Activated CD4-positive, alpha-beta T cell treated with anti-CD3 and anti-CD28 coated beads, Interleukin-2, amount 50 U/mL, for 16 hours (primary cell): ENCODE measurements around the gene YWHAG.
"Not testable (repeated sequence)": the region's sequence is repeated elsewhere in the genome, so short reads cannot be mapped to it uniquely, and the experiment has no call there.

Source experiments
- DNase-seq: peaks from one replicate; pipeline ENCODE4 v3.0.0-alpha.2; 2020

YWHAG gene

GRCh38 chr7:76377186-76377918 is 18.6 kb upstream of the YWHAG start:
- no peak for DNase-seq

GRCh38 chr7:76375251-76375650 is 16.5 kb upstream of the YWHAG start:
- no peak for DNase-seq

- DNase-seq: no peak
Measured at GRCh38 chr7:76372984-76373833, 14.4 kb upstream of the YWHAG start.

DNA sequence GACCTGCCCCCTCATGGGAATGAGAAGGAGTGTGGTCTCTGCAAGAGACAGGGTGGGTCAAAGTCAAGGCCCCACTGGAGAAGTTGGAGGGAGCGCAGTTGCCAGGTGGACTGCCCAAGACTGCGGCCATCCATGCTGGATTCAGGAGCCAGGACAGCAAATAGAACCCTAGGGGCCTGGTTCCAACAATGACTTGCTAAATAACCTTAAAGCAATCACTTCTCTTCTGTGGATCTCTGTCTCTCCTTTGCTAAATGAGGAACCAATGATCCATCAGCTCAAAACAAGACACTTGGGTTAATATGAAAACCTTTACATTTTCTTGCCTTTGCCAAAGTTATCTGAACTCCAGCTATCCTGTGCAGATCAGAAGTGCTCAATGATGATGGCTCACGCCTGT is 12.6 kb upstream of the YWHAG start:
- DNase-seq: no peak

DNA sequence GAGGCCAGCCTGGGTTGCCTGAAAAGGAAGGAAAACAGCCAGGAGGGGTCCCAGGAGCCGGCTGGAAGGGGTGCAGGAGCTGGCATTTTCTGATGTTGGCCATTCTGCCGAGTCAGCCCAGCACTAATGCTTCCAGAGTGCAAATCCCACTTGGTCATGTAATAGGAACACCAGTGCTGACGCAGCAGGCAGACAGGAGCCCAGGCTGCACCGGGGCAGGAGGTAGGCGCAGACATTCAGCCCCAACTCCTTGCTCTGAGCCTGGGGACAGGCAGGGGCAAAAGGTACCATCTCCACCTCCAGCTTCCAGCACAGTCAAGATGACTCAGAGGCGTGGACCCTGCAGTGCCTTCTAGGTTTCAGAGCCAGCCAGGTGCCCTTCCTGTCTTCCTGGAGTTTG is 10.2 kb upstream of the YWHAG start:
- no peak for DNase-seq

DNA sequence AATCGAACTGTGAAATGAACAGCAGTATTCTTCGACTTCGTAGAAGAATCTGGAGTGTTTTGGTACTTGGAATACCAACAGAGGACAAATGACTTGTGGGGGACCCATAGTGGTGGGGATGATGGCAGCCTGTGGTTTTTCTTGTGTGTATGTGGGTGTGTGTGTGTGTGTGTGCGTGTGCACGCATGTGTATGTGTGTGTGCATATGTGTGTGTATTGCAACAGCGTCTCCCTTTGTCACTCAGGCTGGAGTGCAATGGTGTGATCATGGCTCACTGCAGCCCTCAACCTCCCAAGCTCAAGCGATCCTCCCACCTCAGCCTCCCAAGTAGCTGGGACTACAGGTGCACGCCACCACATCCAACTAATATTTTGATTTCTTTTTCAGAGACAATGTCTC is 9.4 kb upstream of the YWHAG start:
- DNase-seq: no peak

DNA sequence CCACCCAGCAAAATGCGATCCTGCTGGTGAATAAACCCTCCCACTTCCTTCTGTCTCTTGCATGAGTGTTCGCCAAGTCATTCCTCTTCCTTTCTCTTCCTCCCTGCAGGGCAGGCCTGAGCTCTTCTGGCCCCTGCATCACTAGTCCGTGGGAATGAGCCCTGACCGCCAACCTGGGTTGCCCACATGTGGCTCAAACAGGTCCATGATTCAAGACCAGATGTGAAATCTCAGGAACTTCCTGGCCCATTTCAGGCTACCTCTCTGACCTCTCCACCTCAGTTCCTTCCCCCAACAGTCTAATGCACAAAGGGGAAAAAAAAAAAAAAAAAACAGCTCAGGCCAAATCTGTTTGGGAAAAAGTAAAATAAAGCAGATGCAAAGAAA is 5.4 kb upstream of the YWHAG start:
- DNase-seq: peak; percentile 35

DNA sequence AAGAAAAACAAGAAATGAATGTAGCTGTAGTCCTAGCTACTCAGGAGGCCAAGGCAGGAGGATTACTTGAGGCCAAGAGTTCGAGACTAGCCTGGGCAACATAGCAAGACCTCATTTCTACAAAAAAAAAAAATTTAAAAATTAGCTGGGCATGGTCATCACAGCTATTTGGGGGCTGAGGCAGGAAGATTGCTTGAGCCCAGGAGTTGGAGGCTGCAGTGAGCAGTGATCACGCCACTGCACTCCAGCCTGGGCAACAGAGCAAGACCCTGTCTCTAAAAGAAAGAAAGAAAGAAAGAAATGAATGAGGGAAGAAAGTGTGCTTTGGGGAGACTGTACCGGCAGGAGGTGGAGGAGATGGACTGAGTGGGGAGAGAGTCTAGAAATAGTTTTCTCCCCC is 5.0 kb upstream of the YWHAG start:
- not testable (repeated sequence) for DNase-seq

DNA sequence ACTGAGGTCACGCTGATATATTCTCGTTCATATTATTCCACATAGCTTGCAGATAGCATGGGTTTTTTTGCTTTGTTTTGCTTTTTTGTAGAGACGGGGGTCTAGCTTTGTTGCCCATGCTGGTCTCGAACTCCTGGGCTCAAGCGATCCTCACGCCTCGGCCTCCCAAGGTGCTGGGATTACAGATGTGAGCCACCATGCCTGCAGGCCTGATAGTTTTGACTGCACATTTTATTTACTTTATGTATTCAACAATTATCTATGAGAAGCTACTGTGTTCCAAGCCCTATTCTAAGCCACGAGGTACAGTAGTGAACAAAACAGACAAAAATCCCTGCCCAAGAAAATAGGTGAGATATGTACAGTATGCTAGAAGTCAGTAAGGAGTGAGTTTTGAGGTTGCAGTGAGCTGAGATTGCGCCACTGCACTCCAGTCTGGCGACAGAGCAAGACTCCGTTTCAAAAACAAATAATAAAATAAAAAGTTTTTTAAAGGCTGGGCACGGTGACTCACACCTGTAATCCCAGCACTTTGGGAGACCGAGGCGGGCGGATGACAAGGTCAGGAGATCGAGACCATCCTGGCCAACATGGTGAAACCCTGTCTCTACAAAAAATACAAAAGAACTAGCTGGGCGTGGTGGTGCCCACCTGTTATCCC is 1.3 kb upstream of the YWHAG start:
- no peak for DNase-seq

GRCh38 chr7:76359111-76359977 is 553 bp upstream of the YWHAG start:
- peak; percentile 98 for DNase-seq

DNA sequence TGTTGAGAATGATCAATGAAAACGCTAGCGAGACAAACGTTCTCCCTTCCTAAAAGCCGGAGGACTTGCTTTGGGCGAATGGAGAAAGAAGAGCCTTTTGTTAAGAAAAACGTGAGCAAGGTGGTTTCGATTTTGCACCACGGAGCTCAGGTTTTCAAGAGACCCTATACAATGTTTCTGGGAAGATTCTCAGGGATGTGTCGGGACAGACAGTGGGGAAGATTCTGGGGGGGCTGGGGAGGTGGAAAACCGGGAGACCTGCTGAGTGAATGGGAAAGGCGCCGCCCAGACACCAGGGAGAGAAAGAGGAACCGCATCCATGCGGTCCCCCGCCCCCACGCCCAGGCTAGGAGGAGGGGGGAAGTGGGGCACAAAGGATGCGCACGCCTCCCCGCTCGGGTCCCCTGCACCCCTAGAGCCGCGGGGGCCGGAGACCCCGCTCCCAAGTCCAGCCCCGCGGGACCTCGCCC is 745 bp downstream of the YWHAG start:
- peak; percentile 35 for DNase-seq

DNA sequence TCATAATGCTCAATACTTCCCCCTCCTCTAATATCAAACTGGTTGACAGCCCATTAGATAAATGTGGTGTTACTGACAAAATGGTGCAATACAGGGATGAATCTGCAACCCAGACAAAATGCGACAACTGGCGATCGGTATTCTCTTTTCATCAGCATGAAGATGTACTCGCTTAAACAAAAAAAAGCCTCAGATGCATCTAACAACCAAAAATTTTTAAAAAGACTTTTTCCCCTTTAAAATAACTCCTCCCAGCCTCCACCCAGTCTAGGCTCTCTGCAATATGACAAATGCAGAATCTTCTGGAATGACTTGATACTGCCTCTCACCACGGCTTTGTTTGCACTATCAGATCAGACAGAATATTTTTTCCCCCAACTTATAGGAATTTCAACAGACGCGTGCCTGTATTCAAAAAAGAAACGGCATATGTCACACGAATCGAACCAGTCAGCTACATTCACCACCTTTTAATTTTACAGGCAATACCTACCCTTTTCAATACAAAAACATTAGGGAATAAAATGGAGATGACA is 1.2 kb downstream of the YWHAG start:
- DNase-seq: peak; percentile 18

- DNase-seq: no peak
Measured at GRCh38 chr7:76356823-76357222, 2.0 kb downstream of the YWHAG start.

DNA sequence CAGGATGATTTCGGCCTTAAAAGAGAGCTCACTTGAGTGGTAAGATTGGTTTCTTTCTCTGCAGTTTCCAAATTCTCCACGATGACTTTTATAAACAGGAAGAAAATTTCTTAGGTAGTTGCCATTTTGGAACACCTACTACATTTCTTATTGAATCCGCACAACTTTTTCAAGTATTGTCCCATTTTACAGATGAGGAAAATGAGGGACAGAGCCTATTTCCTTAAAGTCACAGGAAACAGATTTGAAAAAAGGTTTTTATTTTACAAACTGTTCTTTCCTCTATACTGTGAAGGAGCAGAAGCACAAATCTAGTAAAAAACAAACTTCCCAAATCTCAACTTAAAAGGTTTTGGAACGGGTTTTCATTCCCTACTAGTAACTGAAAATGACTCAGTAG is 2.7 kb downstream of the YWHAG start:
- DNase-seq: no peak

- DNase-seq: no peak
Measured at GRCh38 chr7:76354981-76355730, 3.6 kb downstream of the YWHAG start.

- DNase-seq: no peak
Measured at GRCh38 chr7:76354516-76354915, 4.3 kb downstream of the YWHAG start.

DNA sequence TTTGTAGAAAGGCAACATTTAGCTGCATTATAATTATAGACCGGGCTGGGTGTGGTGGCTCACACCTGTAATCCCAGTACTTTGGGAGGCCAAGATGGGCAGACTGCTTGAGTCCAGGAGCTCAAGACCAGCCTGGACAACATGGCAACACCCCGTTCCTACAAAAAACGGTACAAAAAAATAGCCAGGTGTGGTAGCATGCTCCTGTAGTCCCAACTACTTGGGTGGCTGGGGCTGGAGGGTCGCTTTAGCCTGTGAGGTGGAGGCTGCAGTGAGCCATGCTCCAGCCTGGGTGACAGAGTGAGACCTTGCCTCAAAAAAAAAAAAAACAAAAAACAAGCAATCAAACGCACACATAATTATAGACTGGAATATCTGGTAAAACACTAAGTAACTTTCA is 5.0 kb downstream of the YWHAG start:
- DNase-seq: no peak

- DNase-seq: no peak
Measured at GRCh38 chr7:76352193-76352592, 6.6 kb downstream of the YWHAG start.

DNA sequence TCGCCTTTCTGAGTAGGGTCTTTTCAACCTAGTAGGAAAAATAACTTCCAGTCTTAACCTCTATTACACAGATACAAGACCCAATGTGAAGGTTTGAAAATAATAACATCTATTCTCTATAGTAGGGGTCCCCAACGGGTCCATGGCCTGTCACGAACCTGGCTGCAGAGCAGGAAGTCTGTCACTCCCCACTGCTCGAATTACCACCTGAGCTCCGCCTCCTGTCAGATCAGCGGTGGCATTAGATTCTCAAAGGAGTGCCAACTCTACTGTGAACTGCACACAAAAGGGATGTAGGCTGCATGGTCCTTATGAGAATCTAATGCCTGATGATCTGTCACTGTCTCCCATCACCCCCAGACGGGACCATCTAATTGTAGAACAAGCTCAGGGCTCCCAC is 7.4 kb downstream of the YWHAG start:
- DNase-seq: no peak

DNA sequence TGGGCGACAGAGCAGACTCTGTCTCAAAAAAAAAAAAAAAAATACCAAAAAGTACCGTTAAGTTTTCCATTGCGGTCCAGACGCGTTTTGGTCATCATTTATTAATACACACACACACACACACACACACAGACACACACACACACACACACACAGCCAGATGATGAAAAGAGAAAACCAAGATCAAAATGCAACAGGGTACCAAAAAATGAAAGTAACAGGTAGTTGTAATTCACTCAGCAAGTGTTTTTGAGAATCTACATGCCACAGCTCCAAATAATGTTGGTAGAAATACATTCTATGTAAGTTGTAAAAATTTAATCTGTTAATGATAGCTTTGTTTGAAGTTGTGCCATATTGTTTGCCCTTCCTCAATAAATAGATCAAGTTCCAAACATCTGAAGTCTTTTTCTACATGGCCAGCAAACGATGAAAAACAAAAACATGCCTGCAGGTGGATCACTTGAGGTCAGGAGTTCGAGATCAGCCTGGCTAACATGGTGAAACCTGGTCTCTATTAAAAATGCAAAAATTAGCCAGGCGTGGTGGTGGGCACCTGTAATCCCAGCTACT is 9.4 kb downstream of the YWHAG start:
- no peak for DNase-seq

GRCh38 chr7:76347710-76348109 is 11.1 kb downstream of the YWHAG start:
- no peak for DNase-seq
